Endodermal cell (in vitro differentiated cells): ENCODE results near the gene HCN3. TPM values are rescaled to one million over a fixed set of nuclear protein-coding genes. Genes with fewer than 3 reads are reported as not detected.

ENCODE experiments used
- DNase-seq: peaks from one replicate; pipeline ENCODE4 v3.0.0-alpha.2; 2017
- H3K27ac ChIP-seq: 2 replicates; pipeline ENCODE4 v1.5.1; 2013; ENCODE audit warnings: mild to moderate bottlenecking, low read depth, low read length, moderate library complexity
- H3K27me3 ChIP-seq: 2 replicates; pipeline ENCODE4 v1.6.1; 2013; ENCODE audit warnings: mild to moderate bottlenecking, low read length, moderate library complexity; ENCODE audit not compliant: insufficient read depth, control insufficient read depth, poor library complexity, severe bottlenecking
- H3K36me3 ChIP-seq: 2 replicates; pipeline ENCODE4 v1.7.0; 2013; ENCODE audit warnings: mild to moderate bottlenecking, low read length, moderate library complexity; ENCODE audit not compliant: control insufficient read depth, insufficient read depth
- H3K4me1 ChIP-seq: one replicate; pipeline ENCODE4 v1.7.0; 2013; ENCODE audit warnings: low read length; ENCODE audit not compliant: control insufficient read depth, insufficient read depth
- H3K4me3 ChIP-seq: 2 replicates; pipeline ENCODE4 v1.5.1; 2013; ENCODE audit warnings: mild to moderate bottlenecking, low read length, moderate library complexity
- H3K9ac ChIP-seq: 2 replicates; pipeline ENCODE4 v1.6.1; 2013; ENCODE audit warnings: mild to moderate bottlenecking, low read length, moderate library complexity; ENCODE audit not compliant: poor library complexity, severe bottlenecking; ENCODE audit errors: extremely low read depth
- H3K9me3 ChIP-seq: 2 replicates; pipeline ENCODE4 v1.6.1; 2013; ENCODE audit warnings: mild to moderate bottlenecking, low read length, moderate library complexity; ENCODE audit not compliant: control insufficient read depth
- H3K27ac Mint-ChIP-seq: 2 replicates; pipeline ENCODE4 v1.8.0; 2020; ENCODE audit warnings: mixed read lengths
- H3K27me3 Mint-ChIP-seq: 2 replicates; pipeline ENCODE4 v1.8.0; 2021; ENCODE audit warnings: mild to moderate bottlenecking, mixed read lengths; ENCODE audit not compliant: insufficient read depth
- H3K36me3 Mint-ChIP-seq: 2 replicates; pipeline ENCODE4 v1.8.0; 2020; ENCODE audit warnings: low read depth, mixed read lengths
- H3K4me1 Mint-ChIP-seq: 2 replicates; pipeline ENCODE4 v1.8.0; 2020; ENCODE audit warnings: mixed read lengths
- H3K4me3 Mint-ChIP-seq: 2 replicates; pipeline ENCODE4 v1.8.0; 2020; ENCODE audit warnings: mild to moderate bottlenecking, moderate library complexity, mixed read lengths
- H3K9me3 Mint-ChIP-seq: 2 replicates; pipeline ENCODE4 v1.8.0; 2020; ENCODE audit warnings: mild to moderate bottlenecking, mixed read lengths
- WGBS, 2 experiments: methylation state at CpG; one replicate each; pipeline versions ENCODE4 v1.1.5 to v1.1.7; 2013; ENCODE audit warnings: missing lambda C conversion rate in 2 of 2, mixed read lengths in 1 of 2; ENCODE audit not compliant: insufficient coverage in 1 of 2, insufficient read length in 1 of 2; 5-methylcytosine and 5-hydroxymethylcytosine counted together
- total RNA-seq, 2 donors: library from RNA; stranded (reverse); fragmentation: NEBNext Ultra II Directional in 1 of 2; extraction: Animal tissue kit (Norgen Biotek cat#: 25700) in 1 of 2; gene quantifications; 2 replicates in 1 of 2; 3 replicates in 1 of 2; pipeline ENCODE4 v1.2.1, GENCODE V29; 2021
- TF ChIP-seq, protein P1 (sequence below): fragments of 200-600 bp; sonication (generic); conservative IDR thresholded peaks from 2 replicates; pipeline ENCODE4 v1.5.0; 2021; ENCODE audit warnings: antibody characterized with exemption, mild to moderate bottlenecking

The HCN3 gene
- total RNA-seq, 2 donors from 2014 or later = 8.7 to 9.2 TPM

DNA sequence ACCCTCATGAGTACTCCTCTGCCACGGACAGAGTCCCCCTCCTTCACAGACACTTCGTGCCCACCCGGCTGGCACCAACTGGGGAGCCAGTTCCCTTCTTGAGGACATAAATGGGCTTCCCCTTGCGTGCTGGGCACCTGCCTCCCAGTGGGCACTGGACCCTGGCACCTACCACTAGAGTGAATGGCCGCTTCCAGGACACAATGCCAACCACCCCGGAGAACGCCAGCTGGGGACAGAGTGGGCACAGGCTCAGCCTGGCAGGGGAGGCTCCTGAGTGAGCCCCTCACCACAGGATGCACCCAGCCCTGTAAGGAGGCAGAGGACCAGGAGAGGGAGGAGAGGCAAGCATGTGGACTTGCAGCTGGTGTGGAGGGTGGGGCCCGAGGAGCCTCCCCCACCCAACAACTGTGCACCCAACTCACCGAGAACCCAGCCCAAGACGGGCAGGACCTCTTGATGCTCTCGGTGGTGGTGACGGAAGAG lies 23.0 kb upstream of the HCN3 start:
- Histone ChIP-seq H3K36me3 (peaks cover 5% of the 10 kb centered on the region), H3K9me3 (no peaks in the 10 kb centered on the region), H3K9ac (no peak overlapping the region), H3K27me3 (no peaks in the 10 kb centered on the region), H3K4me3 (peak overlapping the region; percentile 76), H3K4me1 (peaks cover 7% of the 10 kb centered on the region), H3K27ac (no peak overlapping the region)
- H3K36me3 Mint-ChIP-seq = peaks cover 17% of the 10 kb centered on the region
- no peaks in the 10 kb centered on the region for H3K9me3 Mint-ChIP-seq
- H3K4me1 Mint-ChIP-seq = peaks cover 20% of the 10 kb centered on the region
- no peaks in the 10 kb centered on the region for H3K27me3 Mint-ChIP-seq
- WGBS, 2 experiments = 85 to 91% methylated on average over 6 to 12 of the region's 12 CpGs
- no peak for DNase-seq
- H3K27ac Mint-ChIP-seq = no peak overlapping the region
- H3K4me3 Mint-ChIP-seq = peak overlapping the region; percentile 69
- TF ChIP-seq, protein P1, sequence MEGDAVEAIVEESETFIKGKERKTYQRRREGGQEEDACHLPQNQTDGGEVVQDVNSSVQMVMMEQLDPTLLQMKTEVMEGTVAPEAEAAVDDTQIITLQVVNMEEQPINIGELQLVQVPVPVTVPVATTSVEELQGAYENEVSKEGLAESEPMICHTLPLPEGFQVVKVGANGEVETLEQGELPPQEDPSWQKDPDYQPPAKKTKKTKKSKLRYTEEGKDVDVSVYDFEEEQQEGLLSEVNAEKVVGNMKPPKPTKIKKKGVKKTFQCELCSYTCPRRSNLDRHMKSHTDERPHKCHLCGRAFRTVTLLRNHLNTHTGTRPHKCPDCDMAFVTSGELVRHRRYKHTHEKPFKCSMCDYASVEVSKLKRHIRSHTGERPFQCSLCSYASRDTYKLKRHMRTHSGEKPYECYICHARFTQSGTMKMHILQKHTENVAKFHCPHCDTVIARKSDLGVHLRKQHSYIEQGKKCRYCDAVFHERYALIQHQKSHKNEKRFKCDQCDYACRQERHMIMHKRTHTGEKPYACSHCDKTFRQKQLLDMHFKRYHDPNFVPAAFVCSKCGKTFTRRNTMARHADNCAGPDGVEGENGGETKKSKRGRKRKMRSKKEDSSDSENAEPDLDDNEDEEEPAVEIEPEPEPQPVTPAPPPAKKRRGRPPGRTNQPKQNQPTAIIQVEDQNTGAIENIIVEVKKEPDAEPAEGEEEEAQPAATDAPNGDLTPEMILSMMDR = no peak

DNA sequence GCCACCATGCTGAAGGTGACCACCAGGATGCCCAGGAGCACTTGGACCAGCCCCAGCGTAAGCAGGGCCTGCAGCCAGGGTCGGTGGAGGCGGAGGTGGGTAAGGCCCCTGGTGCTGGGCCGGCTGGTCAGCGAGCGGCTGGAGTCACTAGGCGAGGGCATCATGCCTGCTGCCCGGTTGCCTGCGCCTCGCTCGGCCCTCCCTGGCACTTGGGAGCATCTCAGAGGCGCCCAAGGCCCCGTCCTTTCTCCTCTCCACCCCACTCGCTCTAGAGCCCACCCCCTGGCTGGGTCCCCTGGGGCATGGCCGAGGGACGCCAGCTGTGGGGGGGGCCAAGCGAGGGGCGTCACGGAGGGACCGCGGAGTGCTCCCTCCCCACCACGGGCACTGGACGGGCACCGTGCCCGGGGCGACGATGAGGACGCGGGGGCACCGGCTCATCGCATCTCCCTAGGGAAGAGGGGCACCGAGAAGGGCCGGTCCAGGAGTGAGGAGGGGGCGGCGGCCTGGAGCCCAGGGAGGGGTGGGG lies 22.5 kb upstream of the HCN3 start:
- Mint-ChIP-seq H3K27ac (no peak overlapping the region), H3K27me3 (no peaks in the 10 kb centered on the region), H3K9me3 (no peaks in the 10 kb centered on the region), H3K36me3 (peaks cover 20% of the 10 kb centered on the region), H3K4me1 (peaks cover 20% of the 10 kb centered on the region), H3K4me3 (peak overlapping the region; percentile 69)
- no peak overlapping the region for H3K27ac ChIP-seq
- H3K4me1 ChIP-seq = peaks cover 7% of the 10 kb centered on the region
- peaks cover 9% of the 10 kb centered on the region for H3K36me3 ChIP-seq
- 14% methylated on average over 35 of the region's 35 CpGs; no CpG with 5 or more reads in 1 of the 2 experiments for WGBS, 2 experiments
- peak overlapping the region; percentile 20 for H3K9ac ChIP-seq
- DNase-seq = peak; percentile 66
- no peaks in the 10 kb centered on the region for H3K9me3 ChIP-seq
- no peaks in the 10 kb centered on the region for H3K27me3 ChIP-seq
- TF ChIP-seq, protein P1 = no peak
- peak overlapping the region; percentile 76 for H3K4me3 ChIP-seq

DNA sequence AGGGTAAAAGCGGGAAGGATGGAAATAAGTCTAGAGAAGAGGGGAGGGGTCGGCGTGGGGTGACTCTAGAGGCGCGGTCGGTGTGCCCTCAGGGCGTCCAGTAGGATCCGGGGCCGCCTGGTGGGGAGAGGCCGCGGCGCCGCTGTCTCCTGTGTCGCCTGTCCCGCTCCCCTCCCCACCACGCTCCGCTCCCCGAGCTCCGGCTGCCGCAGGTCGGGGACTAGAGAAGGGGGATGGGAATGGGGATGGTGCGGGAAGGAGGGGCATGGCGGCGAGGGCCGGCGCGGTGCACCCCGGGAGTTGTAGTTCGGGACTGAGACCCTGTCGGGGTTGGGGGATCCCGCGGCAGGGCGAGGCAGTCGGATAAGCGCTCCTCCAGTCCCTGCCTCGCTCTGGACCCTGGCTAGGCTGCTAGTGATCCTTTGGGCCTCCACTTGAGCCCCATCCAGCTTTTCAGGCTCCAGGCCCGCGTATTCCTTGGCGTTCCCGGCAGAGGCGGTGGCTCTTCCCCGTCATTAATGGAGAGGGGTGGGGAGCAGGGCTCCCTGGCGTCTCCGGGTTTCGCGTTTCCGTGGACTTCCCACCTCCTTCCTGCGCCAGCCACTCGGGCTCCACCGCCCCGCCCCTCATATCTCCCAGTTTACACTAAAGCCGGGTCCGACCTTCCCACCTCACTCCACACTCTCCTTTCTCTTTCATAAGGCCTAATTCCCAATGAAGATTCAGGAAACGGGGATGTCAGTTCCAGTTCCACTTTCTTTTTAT lies 21.8 kb upstream of the HCN3 start, which contains the start of gene ENTREP3:
Gene ENTREP3 (minus strand): TSS at position 241 of the 765 bp plus-strand sequence. CDS start 606 bp downstream, outside the sequence.
- H3K4me1 ChIP-seq = peaks cover 7% of the 10 kb centered on the region
- H3K9me3 ChIP-seq = no peaks in the 10 kb centered on the region
- WGBS, 2 experiments = 2 to 8% methylated on average over 10 to 54 of the region's 54 CpGs
- peak within 1 kb of the TSS; percentile 76 for H3K4me3 ChIP-seq
- TF ChIP-seq, protein P1 = peak; percentile 54
- H3K36me3 ChIP-seq = peaks cover 14% of the 10 kb centered on the region
- Mint-ChIP-seq H3K36me3 (peaks cover 24% of the 10 kb centered on the region), H3K27me3 (no peaks in the 10 kb centered on the region), H3K4me1 (peaks cover 20% of the 10 kb centered on the region), H3K4me3 (peak within 1 kb of the TSS; percentile 69), H3K9me3 (no peaks in the 10 kb centered on the region), H3K27ac (peak within 1 kb of the TSS; percentile 79)
- H3K27me3 ChIP-seq = no peaks in the 10 kb centered on the region
- no peak within 1 kb of the TSS for H3K27ac ChIP-seq
- H3K9ac ChIP-seq = peak within 1 kb of the TSS; percentile 20
- DNase-seq = peak; percentile 96
